Lower leg skin (tissue), 4 donors: ENCODE data around the gene DCAF4L1. TPM values are rescaled to one million over a fixed set of nuclear protein-coding genes. Genes with fewer than 3 reads are reported as not detected.

Experiments
- DNase-seq, 2 donors: peaks; one replicate each; pipeline ENCODE4 v3.0.0-alpha.2; 2019; ENCODE audit warnings: low spot score in 2 of 2
- H3K4me3 ChIP-seq: fragments of 200-600 bp; sonication (generic); 2 replicates; pipeline ENCODE4 v1.5.1; 2017; ENCODE audit warnings: mild to moderate bottlenecking, low read depth; ENCODE audit not compliant: poor library complexity, severe bottlenecking
- POLR2A ChIP-seq, 2 donors: fragments of 450-650 bp; IDR thresholded peaks; one replicate each; pipeline ENCODE4 v1.6.1; 2016 to 2017; ENCODE audit warnings: antibody characterized with exemption in 2 of 2, mild to moderate bottlenecking in 1 of 2, moderate library complexity in 1 of 2
- WGBS, 2 donors: methylation state at CpG; one replicate each; pipeline ENCODE4 v1.1.5; 2018; 5-methylcytosine and 5-hydroxymethylcytosine counted together
- intact Hi-C: fragments of 100-400 bp; cut with DNase I; formaldehyde crosslinking; loops from one replicate; pipeline ENCODE4 v1.15.0; 2023; ENCODE audit warnings: low total_unique reads
- total RNA-seq, 4 donors: library from RNA; depleted of rRNA; stranded (reverse); fragments of >200 nt; gene quantifications; one replicate each; pipeline ENCODE4 v1.1.0, GENCODE V29; 2016
- TF ChIP-seq, protein P1 (sequence below), 3 donors: fragments of 450-650 bp; IDR thresholded peaks; one replicate each; pipeline ENCODE4 v1.5.1; 2016; ENCODE audit warnings: antibody characterized with exemption in 3 of 3, mild to moderate bottlenecking in 3 of 3, moderate library complexity in 2 of 3

Gene DCAF4L1, protein sequence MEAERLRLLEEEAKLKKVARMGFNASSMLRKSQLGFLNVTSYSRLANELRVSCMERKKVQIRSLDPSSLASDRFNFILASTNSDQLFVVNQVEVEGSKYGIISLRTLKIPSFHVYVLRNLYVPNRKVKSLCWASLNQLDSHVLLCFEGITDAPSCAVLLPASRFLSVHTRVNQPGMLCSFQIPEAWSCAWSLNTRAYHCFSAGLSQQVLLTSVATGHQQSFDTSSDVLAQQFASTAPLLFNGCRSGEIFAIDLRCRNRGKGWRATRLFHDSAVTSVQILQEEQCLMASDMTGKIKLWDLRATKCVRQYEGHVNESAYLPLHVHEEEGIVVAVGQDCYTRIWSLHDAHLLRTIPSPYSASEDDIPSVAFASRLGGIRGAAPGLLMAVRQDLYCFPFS
- under 1 TPM in 2 of 4 donors, not detected in 2; 0.06 to 0.23 TPM for total RNA-seq

DNA sequence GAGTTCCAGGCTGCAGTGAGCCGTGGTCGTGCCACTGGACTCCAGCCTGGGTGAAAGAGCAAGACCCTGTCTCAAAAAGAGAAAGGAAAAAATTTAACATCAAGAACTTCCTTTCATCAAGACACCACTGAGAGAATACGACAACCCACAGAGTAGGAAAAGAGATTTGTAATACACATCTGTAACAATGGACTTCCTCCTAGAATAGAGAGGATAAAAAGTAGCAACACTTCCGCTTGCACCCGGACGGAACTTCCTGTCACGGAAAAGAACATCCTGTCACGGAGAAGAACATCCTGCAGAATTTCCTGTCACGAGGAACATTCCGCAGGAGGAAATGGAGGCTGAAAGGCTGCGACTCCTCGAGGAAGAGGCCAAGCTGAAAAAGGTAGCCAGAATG lies at the start of gene DCAF4L1:
Gene DCAF4L1 (plus strand): TSS at position 301 of the 400 bp plus-strand sequence. CDS start 37 bp downstream, at position 338.
- no peak for DNase-seq
- TF ChIP-seq, protein P1, sequence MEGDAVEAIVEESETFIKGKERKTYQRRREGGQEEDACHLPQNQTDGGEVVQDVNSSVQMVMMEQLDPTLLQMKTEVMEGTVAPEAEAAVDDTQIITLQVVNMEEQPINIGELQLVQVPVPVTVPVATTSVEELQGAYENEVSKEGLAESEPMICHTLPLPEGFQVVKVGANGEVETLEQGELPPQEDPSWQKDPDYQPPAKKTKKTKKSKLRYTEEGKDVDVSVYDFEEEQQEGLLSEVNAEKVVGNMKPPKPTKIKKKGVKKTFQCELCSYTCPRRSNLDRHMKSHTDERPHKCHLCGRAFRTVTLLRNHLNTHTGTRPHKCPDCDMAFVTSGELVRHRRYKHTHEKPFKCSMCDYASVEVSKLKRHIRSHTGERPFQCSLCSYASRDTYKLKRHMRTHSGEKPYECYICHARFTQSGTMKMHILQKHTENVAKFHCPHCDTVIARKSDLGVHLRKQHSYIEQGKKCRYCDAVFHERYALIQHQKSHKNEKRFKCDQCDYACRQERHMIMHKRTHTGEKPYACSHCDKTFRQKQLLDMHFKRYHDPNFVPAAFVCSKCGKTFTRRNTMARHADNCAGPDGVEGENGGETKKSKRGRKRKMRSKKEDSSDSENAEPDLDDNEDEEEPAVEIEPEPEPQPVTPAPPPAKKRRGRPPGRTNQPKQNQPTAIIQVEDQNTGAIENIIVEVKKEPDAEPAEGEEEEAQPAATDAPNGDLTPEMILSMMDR (IDR thresholded peaks at IDR 0.05) = no peak
- no peak for TF ChIP-seq POLR2A (IDR thresholded peaks at IDR 0.05)
- WGBS, 2 donors = 89 to 90% methylated on average over 12 of the region's 12 CpGs
- intact Hi-C loops = no loop called here
- no peak within 1 kb of the TSS for H3K4me3 ChIP-seq

DNA sequence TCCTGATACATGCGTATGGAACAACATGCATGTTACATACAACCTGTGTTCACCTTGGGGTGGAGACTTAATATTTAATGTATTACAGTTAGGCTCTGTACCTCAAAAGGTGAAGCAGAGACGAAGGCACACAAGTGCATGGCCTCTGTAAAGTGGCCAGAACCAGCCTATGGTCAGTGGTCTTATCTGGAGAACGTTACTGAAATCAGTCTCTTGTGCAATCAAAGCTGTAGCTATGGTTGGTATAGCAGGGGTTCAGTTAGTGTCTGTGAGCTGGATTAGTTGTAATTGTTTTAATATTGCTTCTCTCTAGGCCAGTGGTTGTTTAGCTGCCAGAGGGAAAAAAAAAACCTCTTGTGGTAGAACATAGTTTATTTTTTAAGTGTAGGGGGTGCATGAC lies 48.6 kb upstream of the DCAF4L1 start:
- no peak for DNase-seq
- no peak for TF ChIP-seq POLR2A (IDR thresholded peaks at IDR 0.05)
- TF ChIP-seq, protein P1 (IDR thresholded peaks at IDR 0.05) = no peak
- 80 to 81% methylated on average over 3 of the region's 3 CpGs for WGBS, 2 donors
- no peak overlapping the region for H3K4me3 ChIP-seq
- intact Hi-C loops = no loop called here

DNA sequence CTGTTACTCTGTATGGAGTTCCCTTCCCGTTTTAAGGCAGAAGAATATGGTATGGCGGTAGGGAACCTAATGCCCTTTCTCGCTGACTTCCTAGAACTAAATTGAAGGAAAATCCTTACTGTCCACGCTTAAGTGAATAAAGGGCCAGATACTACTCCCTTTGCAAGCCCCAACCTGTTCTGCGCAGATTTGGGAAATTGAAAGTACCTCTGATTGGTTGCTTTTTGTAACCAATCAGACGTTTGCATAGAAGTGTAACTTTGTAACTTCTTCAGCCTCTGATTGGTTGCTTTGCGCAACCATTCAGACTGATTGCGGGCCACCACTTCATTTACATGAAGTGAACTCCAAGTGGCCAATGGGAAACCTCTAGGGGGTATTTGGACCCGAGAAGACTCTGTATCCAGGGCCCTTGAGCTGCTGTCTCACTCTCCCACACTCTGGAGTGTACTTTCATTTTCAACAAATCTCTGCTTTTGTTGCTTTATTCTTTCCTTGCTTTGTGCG lies 47.5 kb upstream of the DCAF4L1 start:
- WGBS, 2 donors = 92 to 96% methylated on average over 10 of the region's 10 CpGs
- no peak for DNase-seq
- intact Hi-C loops = no loop called here
- H3K4me3 ChIP-seq = no peak overlapping the region
- TF ChIP-seq POLR2A (IDR thresholded peaks at IDR 0.05) = no peak
- TF ChIP-seq, protein P1 (IDR thresholded peaks at IDR 0.05) = no peak

DNA sequence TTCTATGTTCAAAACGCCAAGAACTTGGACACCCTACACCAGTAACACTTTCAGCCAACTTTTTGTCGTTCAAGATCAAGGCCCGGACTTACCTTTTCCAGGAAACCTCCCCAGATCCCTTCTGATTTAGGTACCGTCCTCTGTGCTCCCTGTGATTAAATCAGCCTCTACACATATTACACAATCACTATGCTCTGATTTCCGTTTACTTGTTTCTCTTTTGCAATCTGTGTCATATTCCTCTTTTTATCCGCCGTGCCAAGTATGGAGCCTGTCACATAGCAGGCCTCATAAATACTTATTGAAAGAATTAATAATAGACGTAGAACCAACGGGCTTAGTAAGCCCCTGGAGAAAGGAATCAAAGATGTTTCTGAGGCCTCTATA lies 47.0 kb upstream of the DCAF4L1 start:
- intact Hi-C loops = no loop called here
- DNase-seq = no peak
- no peak overlapping the region for H3K4me3 ChIP-seq
- no peak for TF ChIP-seq POLR2A (IDR thresholded peaks at IDR 0.05)
- TF ChIP-seq, protein P1 (IDR thresholded peaks at IDR 0.05) = no peak
- 83 to 84% methylated on average over 9 of the region's 9 CpGs for WGBS, 2 donors

DNA sequence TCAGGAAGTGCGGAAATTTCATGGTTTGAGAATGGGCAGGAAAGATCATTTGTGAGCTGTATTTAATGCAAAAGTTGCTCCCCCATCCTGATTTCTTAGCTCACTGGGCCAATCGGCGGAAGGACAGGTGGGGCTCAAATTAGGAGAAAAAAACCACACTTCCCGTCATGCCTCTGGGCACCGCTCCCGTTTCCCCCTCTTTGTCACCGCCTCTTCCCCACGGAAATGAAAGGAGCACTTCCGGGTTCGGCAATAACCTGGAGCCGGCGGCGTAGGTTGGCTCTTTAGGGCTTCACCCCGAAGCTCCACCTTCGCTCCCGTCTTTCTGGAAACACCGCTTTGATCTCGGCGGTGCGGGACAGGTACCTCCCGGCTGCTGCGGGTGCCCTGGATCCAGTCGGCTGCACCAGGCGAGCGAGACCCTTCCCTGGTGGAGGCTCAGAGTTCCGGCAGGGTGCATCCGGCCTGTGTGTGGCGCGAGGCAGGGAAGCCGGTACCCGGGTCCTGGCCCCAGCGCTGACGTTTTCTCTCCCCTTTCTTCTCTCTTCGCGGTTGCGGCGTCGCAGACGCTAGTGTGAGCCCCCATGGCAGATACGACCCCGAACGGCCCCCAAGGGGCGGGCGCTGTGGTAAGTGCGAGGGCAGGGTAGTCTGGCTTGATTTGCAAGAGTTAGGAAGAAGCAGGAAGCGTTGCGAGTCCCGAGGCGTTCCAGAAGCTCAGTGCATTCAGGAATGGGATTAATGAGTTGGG lies 46.5 kb upstream of the DCAF4L1 start, which contains the start of gene TMEM33:
Gene TMEM33 (plus strand): TSS at position 529 of the 751 bp plus-strand sequence. CDS start 56 bp downstream, at position 585.
- peak; percentile 83 to 95 for DNase-seq
- H3K4me3 ChIP-seq = peak within 1 kb of the TSS; percentile 98
- TF ChIP-seq, protein P1 (IDR thresholded peaks at IDR 0.05) = no peak
- no peak for TF ChIP-seq POLR2A (IDR thresholded peaks at IDR 0.05)
- 2% methylated on average over 41 to 49 of the region's 49 CpGs for WGBS, 2 donors
- intact Hi-C loops = no loop called here
